Mucosa of descending colon (tissue), 3 donors: ENCODE measurements around the gene IPMK. TPM values are rescaled to one million over a fixed set of nuclear protein-coding genes. Genes with fewer than 3 reads are reported as not detected.

Experiments
- ATAC-seq: fragments of 200-7000 bp; cut with Tn5 transposase; one replicate; pipeline ENCODE4 v1.9.1; 2020; ENCODE audit warnings: mild to moderate bottlenecking, moderate library complexity
- DNase-seq, 3 donors: peaks; one replicate each; pipeline ENCODE4 v3.0.0-alpha.2; 2020
- H3K36me3 ChIP-seq: fragments of 200-600 bp; one replicate; pipeline ENCODE4 v1.8.0; 2021; ENCODE audit warnings: low read depth, mild to moderate bottlenecking
- H3K4me1 ChIP-seq: fragments of 200-600 bp; one replicate; pipeline ENCODE4 v1.8.0; 2021; ENCODE audit warnings: low read depth, mild to moderate bottlenecking
- H3K4me3 ChIP-seq: fragments of 200-600 bp; one replicate; pipeline ENCODE4 v1.8.0; 2021; ENCODE audit warnings: mild to moderate bottlenecking
- H3K9me3 ChIP-seq: fragments of 200-600 bp; one replicate; pipeline ENCODE4 v1.8.0; 2021; ENCODE audit warnings: mild to moderate bottlenecking
- CTCF ChIP-seq: fragments of 200-600 bp; IDR thresholded peaks from one replicate; pipeline ENCODE4 v1.8.0; 2022; ENCODE audit warnings: antibody characterized with exemption, mild to moderate bottlenecking
- intact Hi-C, 2 donors: fragments of 100-400 bp; cut with DNase I in 1 of 2; cut with micrococcal nuclease in 1 of 2; formaldehyde crosslinking; loops; one replicate each; pipeline versions ENCODE4 v1.11.0 to v1.11.1; 2022; cut with DNase I, micrococcal nuclease
- total RNA-seq, 3 donors: library from RNA; stranded (reverse); fragmentation: NEBNext Ultra II Directional in 2 of 3; extraction: Animal tissue kit (Norgen Biotek cat#: 25700) in 2 of 3; gene quantifications; one replicate each; pipeline versions ENCODE4 v1.2.1 to v1.2.4, GENCODE V29; 2021 to 2023
- donor health status: DM: no; HTN: no; CAD: no; lungs with moderate emphysema.
- donor health status: DM: no; HTN: no; CAD: no.
- donor health status: DM: no; HTN: yes; CAD: no.

Gene IPMK
- total RNA-seq, 3 donors from 2014 or later = 8.6 to 18.0 (median 15.3) TPM

GRCh38 chr10:58268454-58268945 is 806 bp upstream of the IPMK start:
- intact Hi-C loops = no loop called here
- Histone ChIP-seq H3K4me1 (peaks cover 9% of the 10 kb centered on the region), H3K36me3 (no peaks in the 10 kb centered on the region), H3K9me3 (no peaks in the 10 kb centered on the region), H3K4me3 (peak overlapping the region; percentile 80)
- peak; percentile 3 for ATAC-seq
- TF ChIP-seq CTCF = no peak
- DNase-seq = no peak

GRCh38 chr10:58266826-58267712 is 625 bp downstream of the IPMK start:
- no peaks in the 10 kb centered on the region for H3K36me3 ChIP-seq
- peaks cover 9% of the 10 kb centered on the region for H3K4me1 ChIP-seq
- DNase-seq = peak; percentile 77 to 82 (median 77)
- peak; percentile 48 for ATAC-seq
- H3K9me3 ChIP-seq = no peaks in the 10 kb centered on the region
- peak overlapping the region; percentile 80 for H3K4me3 ChIP-seq
- intact Hi-C loops = no loop called here
- no peak for TF ChIP-seq CTCF

GRCh38 chr10:58266003-58266825 is 1.5 kb downstream of the IPMK start:
- intact Hi-C loops = no loop called here
- no peaks in the 10 kb centered on the region for H3K9me3 ChIP-seq
- no peaks in the 10 kb centered on the region for H3K36me3 ChIP-seq
- ATAC-seq (peak; percentile 4), DNase-seq (peak in 1 of 3 donors; percentile 37)
- peaks cover 12% of the 10 kb centered on the region for H3K4me1 ChIP-seq
- no peak overlapping the region for H3K4me3 ChIP-seq
- no peak for TF ChIP-seq CTCF

- DNase-seq (no peak), ATAC-seq (no peak)
- H3K4me3 ChIP-seq = no peak overlapping the region
- intact Hi-C loops = no loop called here
- no peaks in the 10 kb centered on the region for H3K36me3 ChIP-seq
- H3K9me3 ChIP-seq = no peaks in the 10 kb centered on the region
- no peak for TF ChIP-seq CTCF
- peaks cover 15% of the 10 kb centered on the region for H3K4me1 ChIP-seq
Observed at GRCh38 chr10:58265249-58265648, 2.4 kb downstream of the IPMK start.

GRCh38 chr10:58264780-58265179 is 2.9 kb downstream of the IPMK start:
- no peak for TF ChIP-seq CTCF
- no peaks in the 10 kb centered on the region for H3K9me3 ChIP-seq
- ATAC-seq (no peak), DNase-seq (no peak)
- H3K4me1 ChIP-seq = peaks cover 15% of the 10 kb centered on the region
- intact Hi-C loops = no loop called here
- H3K36me3 ChIP-seq = no peaks in the 10 kb centered on the region
- H3K4me3 ChIP-seq = no peak overlapping the region
